OCI-LY7 (cell line): ENCODE data around the gene PPIP5K2.

Experiments
- EZH2phosphoT487 ChIP-seq: fragments of 200-600 bp; sonication (generic); IDR thresholded peaks from 2 replicates; pipeline ENCODE4 v1.6.1; 2018; ENCODE audit warnings: low read depth, borderline replicate concordance, mild to moderate bottlenecking, mixed run types, antibody characterized with exemption, low read length, moderate library complexity, mixed read lengths
- TF ChIP-seq, protein P1 (sequence below): fragments of 200-600 bp; sonication (generic); conservative IDR thresholded peaks from 2 replicates; pipeline ENCODE4 v1.5.1; 2014; ENCODE audit warnings: mild to moderate bottlenecking, antibody characterized with exemption, low read length, moderate library complexity, mixed read lengths

DNA sequence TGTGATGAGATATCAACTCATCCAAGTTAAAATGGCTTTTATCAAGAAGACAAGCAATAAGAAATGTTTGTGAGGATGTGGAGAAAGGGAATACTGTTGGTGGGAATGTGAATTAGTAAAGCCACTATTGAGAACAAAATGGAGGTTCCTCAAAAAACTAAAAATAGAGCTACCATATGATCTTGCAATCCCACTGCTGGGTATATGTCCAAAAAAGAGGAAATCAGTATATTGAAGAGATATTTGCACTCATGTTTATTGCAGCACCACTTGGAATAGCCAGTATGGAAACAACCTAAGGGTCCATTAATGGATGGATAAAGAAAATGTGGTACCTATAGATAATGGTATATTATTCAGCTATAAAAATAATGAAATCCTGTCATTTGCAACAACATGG lies 25.1 kb downstream of the PPIP5K2 start:
- TF ChIP-seq, protein P1, sequence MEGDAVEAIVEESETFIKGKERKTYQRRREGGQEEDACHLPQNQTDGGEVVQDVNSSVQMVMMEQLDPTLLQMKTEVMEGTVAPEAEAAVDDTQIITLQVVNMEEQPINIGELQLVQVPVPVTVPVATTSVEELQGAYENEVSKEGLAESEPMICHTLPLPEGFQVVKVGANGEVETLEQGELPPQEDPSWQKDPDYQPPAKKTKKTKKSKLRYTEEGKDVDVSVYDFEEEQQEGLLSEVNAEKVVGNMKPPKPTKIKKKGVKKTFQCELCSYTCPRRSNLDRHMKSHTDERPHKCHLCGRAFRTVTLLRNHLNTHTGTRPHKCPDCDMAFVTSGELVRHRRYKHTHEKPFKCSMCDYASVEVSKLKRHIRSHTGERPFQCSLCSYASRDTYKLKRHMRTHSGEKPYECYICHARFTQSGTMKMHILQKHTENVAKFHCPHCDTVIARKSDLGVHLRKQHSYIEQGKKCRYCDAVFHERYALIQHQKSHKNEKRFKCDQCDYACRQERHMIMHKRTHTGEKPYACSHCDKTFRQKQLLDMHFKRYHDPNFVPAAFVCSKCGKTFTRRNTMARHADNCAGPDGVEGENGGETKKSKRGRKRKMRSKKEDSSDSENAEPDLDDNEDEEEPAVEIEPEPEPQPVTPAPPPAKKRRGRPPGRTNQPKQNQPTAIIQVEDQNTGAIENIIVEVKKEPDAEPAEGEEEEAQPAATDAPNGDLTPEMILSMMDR = no peak
- TF ChIP-seq EZH2phosphoT487 = no peak
